CD4-positive, alpha-beta memory T cell (primary cell): ENCODE data around the gene NNMT. TPM values are rescaled to one million over a fixed set of nuclear protein-coding genes. Genes with fewer than 3 reads are reported as not detected.

Experiments
- CTCF ChIA-PET: fragments of 350-600 bp; sonication (Branson Sonifier 250); formaldehyde crosslinking; loops from one replicate; lab custom pipeline; 2021; ENCODE audit warnings: inconsistent platforms; ENCODE audit not compliant: partially characterized antibody; lab: Charles Lee
- POLR2A ChIA-PET: fragments of 350-600 bp; sonication (Branson Sonifier 250); formaldehyde crosslinking; loops from one replicate; lab custom pipeline; 2021; ENCODE audit not compliant: partially characterized antibody; lab: Charles Lee
- DNase-seq, 5 donors: peaks; one replicate each; pipeline versions ENCODE4 v3.0.0 to v3.0.0-alpha.2; 2020 to 2022; ENCODE audit warnings: mixed read lengths in 1 of 5
- H3K27ac ChIP-seq: one replicate; pipeline ENCODE4 v1.7.0; 2013; ENCODE audit warnings: low read depth, low read length
- H3K27me3 ChIP-seq: 2 replicates; pipeline ENCODE4 v1.7.0; 2013; ENCODE audit warnings: mild to moderate bottlenecking, low read length, moderate library complexity; ENCODE audit not compliant: insufficient read depth
- H3K36me3 ChIP-seq: 2 replicates; pipeline ENCODE4 v1.7.0; 2013; ENCODE audit warnings: mild to moderate bottlenecking, low read length, moderate library complexity; ENCODE audit not compliant: insufficient read depth
- H3K4me1 ChIP-seq: 2 replicates; pipeline ENCODE4 v1.7.0; 2013; ENCODE audit warnings: mild to moderate bottlenecking, low read length, moderate library complexity; ENCODE audit not compliant: insufficient read depth
- H3K4me3 ChIP-seq, 2 donors: one replicate each; pipeline ENCODE4 v1.7.0; 2013; ENCODE audit warnings: low read length in 2 of 2, mild to moderate bottlenecking in 1 of 2
- H3K9me3 ChIP-seq, 2 donors: one replicate each; pipeline ENCODE4 v1.7.0; 2013; ENCODE audit warnings: low read length in 2 of 2, control low read depth in 1 of 2; ENCODE audit not compliant: control insufficient read depth in 1 of 2
- H3K27ac Mint-ChIP-seq, 7 donors: one replicate each; pipeline ENCODE4 v1.8.0; 2020 to 2021; ENCODE audit warnings: mixed read lengths in 7 of 7, mild to moderate bottlenecking in 6 of 7, inconsistent platforms in 3 of 7, moderate library complexity in 3 of 7
- H3K27me3 Mint-ChIP-seq, 2 donors: one replicate each; pipeline ENCODE4 v1.8.0; 2020 to 2021; ENCODE audit warnings: mixed read lengths in 2 of 2
- H3K36me3 Mint-ChIP-seq, 2 donors: one replicate each; pipeline ENCODE4 v1.8.0; 2020 to 2021; ENCODE audit warnings: mixed read lengths in 2 of 2, inconsistent platforms in 1 of 2, mild to moderate bottlenecking in 1 of 2
- H3K4me1 Mint-ChIP-seq, 4 donors: one replicate each; pipeline ENCODE4 v1.8.0; 2020 to 2021; ENCODE audit warnings: mixed read lengths in 4 of 4, mild to moderate bottlenecking in 1 of 4
- H3K4me3 Mint-ChIP-seq, 8 donors: one replicate each; pipeline ENCODE4 v1.8.0; 2020 to 2021; ENCODE audit warnings: mixed read lengths in 8 of 8, mild to moderate bottlenecking in 7 of 8, moderate library complexity in 6 of 8, inconsistent platforms in 3 of 8
- H3K9me3 Mint-ChIP-seq, 8 donors: one replicate each; pipeline ENCODE4 v1.8.0; 2020 to 2021; ENCODE audit warnings: mixed read lengths in 8 of 8, mild to moderate bottlenecking in 5 of 8, inconsistent platforms in 3 of 8, moderate library complexity in 1 of 8
- intact Hi-C: fragments of 100-400 bp; cut with micrococcal nuclease; formaldehyde crosslinking; loops from one replicate; pipeline ENCODE4 v1.15.1; 2023
- polyA plus RNA-seq, 2 donors: library from polyadenylated mRNA; unstranded; fragments of 300-500 nt; fragmentation: Illumina TruSeq; gene quantifications; one replicate each; pipeline ENCODE4 v1.2.3, GENCODE V29; 2021
- total RNA-seq, 2 experiments: library from RNA; stranded (reverse); gene quantifications; one replicate each; pipeline ENCODE4 v1.2.3, GENCODE V29; 2021

The NNMT gene
- total and polyA plus RNA-seq, 4 experiments from 2014 or later: not detected

DNA sequence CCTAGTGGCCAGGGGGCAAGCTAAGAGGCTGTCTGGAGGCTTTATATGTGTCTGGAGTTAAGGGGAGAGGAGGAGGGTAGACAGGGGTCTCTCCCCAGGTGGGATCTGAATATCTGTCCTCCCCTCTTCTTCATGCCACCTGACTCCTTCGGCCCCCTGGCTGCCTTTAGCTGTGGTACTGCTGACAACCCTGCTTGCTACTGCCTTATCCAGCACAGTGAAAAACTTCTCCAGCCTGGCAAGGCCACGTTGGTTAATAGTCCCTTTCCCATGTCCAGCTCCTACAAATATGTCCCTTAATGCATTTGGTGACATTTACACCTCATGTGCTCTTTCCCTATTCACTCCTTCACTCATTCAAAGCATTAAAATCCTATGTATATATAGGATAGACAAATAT lies 42.4 kb upstream of the NNMT start:
- Histone ChIP-seq H3K4me1 (no peaks in the 10 kb centered on the region), H3K27me3 (no peaks in the 10 kb centered on the region), H3K9me3 (no peaks in the 10 kb centered on the region), H3K4me3 (no peak overlapping the region), H3K36me3 (no peaks in the 10 kb centered on the region), H3K27ac (no peak overlapping the region)
- intact Hi-C loops: no loop called here
- DNase-seq: no peak
- Mint-ChIP-seq H3K4me3 (no peak overlapping the region), H3K9me3 (no peaks in the 10 kb centered on the region), H3K27me3 (no peaks in the 10 kb centered on the region), H3K27ac (peak overlapping the region in 1 of 7 donors; percentile 20), H3K4me1 (peaks cover 0 to 1% (median 0%) of the 10 kb centered on the region in 4 donors), H3K36me3 (peaks cover 0 to 2% of the 10 kb centered on the region in 2 donors)
- POLR2A ChIA-PET: no interaction called here
- CTCF ChIA-PET: interaction anchor here (0.6 to 1.5 kb wide), 3 partner anchors 181 to 260 kb away, joined by 3 read pairs; no protein-coding TSS in a partner anchor

DNA sequence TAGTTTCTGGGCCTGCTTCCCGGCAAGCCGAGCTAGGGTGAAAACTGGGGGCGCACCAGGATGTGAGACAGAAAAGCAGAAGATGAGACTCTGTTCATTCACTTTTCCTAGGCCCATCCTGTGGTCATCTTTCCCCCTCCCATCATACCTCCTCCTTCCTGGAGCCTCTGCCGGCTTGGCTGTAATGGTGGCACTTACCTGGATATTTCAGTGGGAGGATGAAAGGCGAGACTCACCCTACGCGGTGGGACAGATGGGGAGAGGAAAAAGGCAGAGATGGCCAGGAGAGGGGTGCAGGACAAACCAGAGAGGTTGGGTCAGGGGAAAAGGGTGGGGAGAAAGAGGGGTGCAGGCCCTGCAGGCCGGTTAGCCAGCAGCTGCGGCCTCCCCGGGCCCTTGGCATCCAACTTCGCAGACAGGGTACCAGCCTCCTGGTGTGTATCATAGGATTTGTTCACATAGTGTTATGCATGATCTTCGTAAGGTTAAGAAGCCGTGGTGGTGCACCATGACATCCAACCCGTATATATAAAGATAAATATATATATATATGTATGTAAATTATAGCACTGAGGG lies 41.5 kb upstream of the NNMT start:
- H3K36me3 ChIP-seq: no peaks in the 10 kb centered on the region
- Mint-ChIP-seq H3K36me3 (peaks cover 0 to 2% of the 10 kb centered on the region in 2 donors), H3K9me3 (peaks cover 0 to under 1% (median 0%) of the 10 kb centered on the region in 8 donors), H3K4me1 (peaks cover 0 to 3% (median 0%) of the 10 kb centered on the region in 4 donors), H3K27me3 (no peaks in the 10 kb centered on the region), H3K4me3 (no peak overlapping the region), H3K27ac (no peak overlapping the region)
- DNase-seq: no peak
- H3K27me3 ChIP-seq: no peaks in the 10 kb centered on the region
- ChIA-PET CTCF (interaction anchor here (1.0 to 1.5 kb wide), 2 partner anchors 220 to 260 kb away, joined by 3 read pairs; no protein-coding TSS in a partner anchor), POLR2A (no interaction called here)
- intact Hi-C loops: no loop called here
- no peak overlapping the region for H3K4me3 ChIP-seq
- no peaks in the 10 kb centered on the region for H3K4me1 ChIP-seq
- no peak overlapping the region for H3K27ac ChIP-seq
- no peaks in the 10 kb centered on the region for H3K9me3 ChIP-seq

DNA sequence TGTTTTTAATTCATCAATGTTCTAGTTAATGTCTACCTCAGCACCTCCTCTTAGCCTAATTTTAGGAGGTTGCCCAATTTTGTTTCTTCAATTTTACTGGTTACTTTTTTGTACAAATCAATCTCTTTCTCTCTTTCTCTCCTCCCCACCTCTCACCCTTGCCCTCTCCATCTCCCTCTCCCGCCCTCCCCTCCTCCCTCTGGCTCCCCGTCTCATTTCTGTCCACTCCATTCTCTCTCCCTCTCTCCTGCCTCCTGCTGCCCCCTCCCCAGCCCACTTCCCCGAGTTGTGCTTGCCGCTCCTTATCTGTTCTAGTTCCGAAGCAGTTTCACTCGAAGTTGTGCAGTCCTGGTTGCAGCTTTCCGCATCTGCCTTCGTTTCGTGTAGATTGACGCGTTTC lies 40.9 kb upstream of the NNMT start:
- no peak for DNase-seq
- Mint-ChIP-seq H3K4me1 (peaks cover 0 to 3% (median 0%) of the 10 kb centered on the region in 4 donors), H3K9me3 (peaks cover 0 to 1% (median 0%) of the 10 kb centered on the region in 8 donors), H3K4me3 (no peak overlapping the region), H3K36me3 (peaks cover 0 to 2% of the 10 kb centered on the region in 2 donors), H3K27ac (peak overlapping the region in 1 of 7 donors; percentile 6), H3K27me3 (no peaks in the 10 kb centered on the region)
- Histone ChIP-seq H3K27me3 (no peaks in the 10 kb centered on the region), H3K4me1 (no peaks in the 10 kb centered on the region), H3K9me3 (no peaks in the 10 kb centered on the region), H3K36me3 (no peaks in the 10 kb centered on the region), H3K4me3 (no peak overlapping the region), H3K27ac (no peak overlapping the region)
- intact Hi-C loops: no loop called here
- CTCF ChIA-PET: interaction anchor here (0.5 to 12.1 kb wide), 2 partner anchors 222 to 933 kb away, joined by 3 to 255 read pairs; no protein-coding TSS in a partner anchor
- POLR2A ChIA-PET: no interaction called here

DNA sequence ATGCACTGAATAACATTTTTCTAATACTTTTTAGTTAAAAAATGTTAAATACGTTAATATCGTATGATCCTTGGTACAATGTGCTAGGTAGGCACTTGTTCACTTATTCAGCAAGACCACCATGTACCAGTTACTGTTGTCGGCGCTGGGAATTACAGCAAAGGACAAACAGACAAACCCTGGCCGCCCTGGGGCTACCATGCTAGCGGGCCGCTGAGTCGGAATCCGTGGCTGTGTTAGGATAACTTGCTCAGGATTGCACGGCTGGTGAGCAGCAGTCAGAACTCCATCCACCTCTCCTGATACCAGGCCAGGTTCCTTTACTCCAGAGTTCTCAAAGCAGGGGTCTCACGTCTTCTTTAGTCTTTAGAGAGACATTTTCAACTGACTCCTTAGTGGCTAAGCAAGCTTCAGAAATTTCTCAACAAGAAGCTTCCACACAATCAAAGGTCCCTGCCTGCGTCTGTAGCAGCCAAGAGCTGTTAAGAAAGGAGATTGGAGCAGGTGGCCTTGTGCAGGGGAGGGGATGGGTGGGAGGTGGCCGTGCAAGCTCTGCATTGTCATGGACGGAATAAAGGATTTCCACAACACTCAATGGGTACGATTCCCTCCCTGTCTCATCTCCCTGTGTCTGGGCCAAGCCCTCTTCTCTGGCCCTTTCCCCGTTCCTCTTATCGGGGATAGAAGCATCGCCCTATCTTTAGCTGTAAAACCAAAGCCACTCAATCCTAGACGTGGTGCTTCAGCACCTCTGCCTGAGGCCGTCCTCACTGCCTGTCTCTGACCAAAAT lies 39.8 kb upstream of the NNMT start:
- no peak overlapping the region for H3K4me3 ChIP-seq
- peaks cover 0 to 3% (median 0%) of the 10 kb centered on the region in 4 donors for H3K4me1 Mint-ChIP-seq
- H3K27ac Mint-ChIP-seq: peak overlapping the region in 1 of 7 donors; percentile 51
- H3K9me3 Mint-ChIP-seq: peaks cover 0 to 1% (median 0%) of the 10 kb centered on the region in 8 donors
- no peak overlapping the region for H3K4me3 Mint-ChIP-seq
- ChIA-PET POLR2A (interaction anchor here (1.0 kb wide), 1 partner anchor 97 kb away, joined by 4 read pairs; no protein-coding TSS in a partner anchor), CTCF (interaction anchor here (1.0 to 12.1 kb wide), 5 partner anchors 8 to 358 kb away, joined by 3 to 320 read pairs (median 255); no protein-coding TSS in a partner anchor)
- H3K27ac ChIP-seq: no peak overlapping the region
- no peaks in the 10 kb centered on the region for H3K9me3 ChIP-seq
- no peak for DNase-seq
- H3K4me1 ChIP-seq: no peaks in the 10 kb centered on the region
- H3K36me3 Mint-ChIP-seq: no peaks in the 10 kb centered on the region
- H3K36me3 ChIP-seq: no peaks in the 10 kb centered on the region
- no peaks in the 10 kb centered on the region for H3K27me3 ChIP-seq
- no peaks in the 10 kb centered on the region for H3K27me3 Mint-ChIP-seq
- intact Hi-C loops: no loop called here

DNA sequence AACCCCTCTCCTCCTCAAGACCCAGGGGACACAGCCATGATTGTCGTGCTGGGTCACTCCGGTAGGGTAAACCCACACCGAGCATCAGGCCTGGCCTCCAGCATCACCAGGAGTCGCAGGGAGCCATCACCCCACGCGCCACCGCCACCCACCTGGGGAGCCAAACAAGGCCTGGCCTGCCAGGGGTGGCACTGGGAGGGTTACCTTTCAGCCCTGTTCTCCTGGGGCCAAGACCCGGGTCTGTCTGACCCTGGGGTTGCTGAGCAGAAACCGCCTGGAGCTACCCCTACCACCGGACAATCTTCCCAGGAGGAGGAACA lies 39.3 kb upstream of the NNMT start:
- H3K4me1 ChIP-seq: no peaks in the 10 kb centered on the region
- H3K27ac Mint-ChIP-seq: peak overlapping the region in 1 of 7 donors; percentile 51
- ChIA-PET CTCF (interaction anchor here (1.0 to 12.1 kb wide), 6 partner anchors 9 to 359 kb away, joined by 3 to 320 read pairs (median 166); no protein-coding TSS in a partner anchor), POLR2A (interaction anchor here (0.8 to 1.0 kb wide), 2 partner anchors 97 to 198 kb away, joined by 3 to 4 read pairs; partner anchors contain the start of gene ZBTB16)
- H3K27me3 Mint-ChIP-seq: no peaks in the 10 kb centered on the region
- peaks cover 0 to 1% (median 0%) of the 10 kb centered on the region in 8 donors for H3K9me3 Mint-ChIP-seq
- H3K27ac ChIP-seq: no peak overlapping the region
- no peak overlapping the region for H3K4me3 ChIP-seq
- H3K4me1 Mint-ChIP-seq: peaks cover 0 to 3% (median 0%) of the 10 kb centered on the region in 4 donors
- intact Hi-C loops: no loop called here
- no peaks in the 10 kb centered on the region for H3K9me3 ChIP-seq
- no peaks in the 10 kb centered on the region for H3K27me3 ChIP-seq
- H3K36me3 Mint-ChIP-seq: no peaks in the 10 kb centered on the region
- no peak for DNase-seq
- no peaks in the 10 kb centered on the region for H3K36me3 ChIP-seq
- no peak overlapping the region for H3K4me3 Mint-ChIP-seq

DNA sequence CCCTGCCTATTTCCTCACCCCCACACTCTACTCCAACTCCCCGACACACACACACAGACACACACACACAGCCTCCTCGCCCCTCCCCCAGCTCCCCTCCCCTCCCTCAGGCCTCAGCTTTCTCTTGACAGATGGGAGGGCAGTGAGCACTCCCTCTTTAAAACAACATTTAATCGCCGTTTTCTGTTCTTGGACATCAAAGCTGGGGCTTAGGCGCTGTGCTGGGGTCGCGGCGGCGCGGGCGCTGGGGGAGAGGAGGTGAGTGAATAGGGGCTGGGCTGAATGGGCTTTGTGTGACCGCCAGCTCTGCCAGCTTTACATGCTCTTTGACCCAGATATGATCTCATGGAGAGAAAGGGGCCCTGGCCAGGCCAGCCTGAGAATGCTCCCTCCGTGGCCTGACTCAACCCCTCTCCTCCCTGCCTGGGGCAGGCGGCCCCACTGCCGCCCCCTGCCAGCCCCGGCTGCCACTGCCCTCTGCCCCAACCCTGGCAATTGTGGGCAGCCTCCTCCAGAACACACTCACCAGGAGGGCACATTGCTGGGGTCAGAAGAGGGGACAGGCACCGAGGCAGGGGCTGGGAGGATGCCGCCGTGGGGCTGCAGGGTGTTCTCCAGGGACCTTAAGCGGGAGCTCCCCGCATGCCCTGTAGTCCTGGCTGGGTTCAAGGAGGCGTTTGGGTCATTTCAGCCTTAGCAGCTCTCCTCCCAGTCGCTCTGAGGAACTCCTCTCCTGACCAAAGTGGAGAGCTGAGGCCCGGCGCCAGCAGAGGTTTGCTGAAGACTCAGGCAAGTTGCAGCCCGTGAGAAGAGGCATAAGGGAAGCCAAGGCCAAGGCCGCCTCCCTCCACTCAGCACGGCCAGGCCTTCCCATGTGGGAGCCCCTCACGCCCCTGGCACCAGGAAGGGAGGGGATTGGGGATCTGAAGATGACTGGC lies 38.3 kb upstream of the NNMT start:
- H3K27ac Mint-ChIP-seq: peak overlapping the region in 1 of 7 donors; percentile 32
- no peaks in the 10 kb centered on the region for H3K9me3 ChIP-seq
- H3K36me3 ChIP-seq: no peaks in the 10 kb centered on the region
- ChIA-PET CTCF (interaction anchor here (1.0 to 12.1 kb wide), 10 partner anchors 9 to 359 kb away, joined by 3 to 320 read pairs (median 55); no protein-coding TSS in a partner anchor), POLR2A (interaction anchor here (0.8 kb wide), 1 partner anchor 199 kb away, joined by 3 read pairs; the partner anchor contains the start of gene ZBTB16)
- H3K4me3 Mint-ChIP-seq: no peak overlapping the region
- DNase-seq: no peak
- H3K4me3 ChIP-seq: no peak overlapping the region
- no peaks in the 10 kb centered on the region for H3K27me3 ChIP-seq
- peaks cover 0 to 1% (median 0%) of the 10 kb centered on the region in 8 donors for H3K9me3 Mint-ChIP-seq
- no peaks in the 10 kb centered on the region for H3K27me3 Mint-ChIP-seq
- peaks cover 0 to 3% (median 0%) of the 10 kb centered on the region in 4 donors for H3K4me1 Mint-ChIP-seq
- H3K36me3 Mint-ChIP-seq: no peaks in the 10 kb centered on the region
- H3K4me1 ChIP-seq: no peaks in the 10 kb centered on the region
- H3K27ac ChIP-seq: no peak overlapping the region
- intact Hi-C loops: no loop called here
